Cardiac muscle cell (in vitro differentiated cells and primary cell): ENCODE measurements around the gene LUC7L. TPM values are rescaled to one million over a fixed set of nuclear protein-coding genes. Genes with fewer than 3 reads are reported as not detected.
A peak's percentile ranks its signal among the peaks of the same experiment; 100 is the strongest.

ENCODE experiments used
- DNase-seq, 2 donors: peaks; one replicate each; pipeline versions ENCODE4 v3.0.0 to v3.0.0-alpha.2; 2010 to 2017; ENCODE audit warnings: low read depth in 1 of 2, low spot score in 1 of 2
- H3K27ac ChIP-seq: fragments of 200-600 bp; sonication (generic); 2 replicates; pipeline ENCODE4 v1.5.1; 2016
- H3K27me3 ChIP-seq: fragments of 200-600 bp; sonication (generic); 2 replicates; pipeline ENCODE4 v1.6.0; 2016; ENCODE audit warnings: control low read depth
- H3K36me3 ChIP-seq: fragments of 200-600 bp; sonication (generic); 2 replicates; pipeline ENCODE4 v1.5.1; 2016; ENCODE audit warnings: control low read depth
- H3K4me1 ChIP-seq: fragments of 200-600 bp; sonication (generic); 2 replicates; pipeline ENCODE4 v1.8.1; 2017; ENCODE audit warnings: low read depth, mild to moderate bottlenecking, mixed run types
- H3K4me3 ChIP-seq: fragments of 200-600 bp; sonication (generic); 2 replicates; pipeline ENCODE4 v1.5.1; 2016; ENCODE audit warnings: mild to moderate bottlenecking
- H3K9me3 ChIP-seq: fragments of 200-600 bp; sonication (generic); 2 replicates; pipeline ENCODE4 v1.5.1; 2017; ENCODE audit warnings: low read depth, mild to moderate bottlenecking, control low read depth
- CTCF ChIP-seq: IDR thresholded peaks from 2 replicates; pipeline ENCODE4 v1.5.1; 2012; ENCODE audit warnings: low read depth, mild to moderate bottlenecking, low read length
- polyA plus RNA-seq: library from polyadenylated mRNA; unstranded; fragments of >200 nt; fragmentation: Nextera tagmentation; extraction: Ambion mirVana; gene quantifications from 2 replicates; pipeline ENCODE4 v1.2.1, GENCODE V29; 2016
- total RNA-seq: library from RNA; depleted of rRNA; stranded (reverse); fragments of >200 nt; gene quantifications from 2 replicates; pipeline ENCODE4 v1.2.3, GENCODE V29; 2016

The LUC7L gene
- total and polyA plus RNA-seq, 2 experiments from 2014 or later = 91.0 to 158 TPM

- Histone ChIP-seq H3K36me3 (peaks cover 37% of the 10 kb centered on the region), H3K4me1 (no peaks in the 10 kb centered on the region), H3K27me3 (no peaks in the 10 kb centered on the region), H3K9me3 (no peaks in the 10 kb centered on the region), H3K27ac (no peak overlapping the region), H3K4me3 (no peak overlapping the region)
- TF ChIP-seq CTCF = no peak
- DNase-seq = no peak
Observed at GRCh38 chr16:187330-187729, 41.9 kb downstream of the LUC7L start.

GRCh38 chr16:185691-186090 lies 43.6 kb downstream of the LUC7L start:
- no peaks in the 10 kb centered on the region for H3K4me1 ChIP-seq
- DNase-seq = no peak
- no peak overlapping the region for H3K27ac ChIP-seq
- no peak for TF ChIP-seq CTCF
- peaks cover 26% of the 10 kb centered on the region for H3K36me3 ChIP-seq
- H3K4me3 ChIP-seq = no peak overlapping the region
- H3K27me3 ChIP-seq = no peaks in the 10 kb centered on the region
- no peaks in the 10 kb centered on the region for H3K9me3 ChIP-seq

- H3K27ac ChIP-seq = no peak overlapping the region
- H3K9me3 ChIP-seq = no peaks in the 10 kb centered on the region
- H3K36me3 ChIP-seq = peaks cover 21% of the 10 kb centered on the region
- no peak for DNase-seq
- TF ChIP-seq CTCF = no peak
- H3K27me3 ChIP-seq = no peaks in the 10 kb centered on the region
- no peak overlapping the region for H3K4me3 ChIP-seq
- H3K4me1 ChIP-seq = no peaks in the 10 kb centered on the region
Observed at GRCh38 chr16:185213-185612, 44.0 kb downstream of the LUC7L start.

- Histone ChIP-seq H3K4me3 (no peak overlapping the region), H3K27ac (no peak overlapping the region), H3K36me3 (peaks cover 8% of the 10 kb centered on the region), H3K9me3 (no peaks in the 10 kb centered on the region), H3K4me1 (no peaks in the 10 kb centered on the region), H3K27me3 (peaks cover 21% of the 10 kb centered on the region)
- no peak for TF ChIP-seq CTCF
- DNase-seq = no peak
Observed at GRCh38 chr16:183005-183404, 46.2 kb downstream of the LUC7L start.

- H3K4me1 ChIP-seq = no peaks in the 10 kb centered on the region
- DNase-seq = peak in 1 of 2 donors; percentile 24
- no peak overlapping the region for H3K27ac ChIP-seq
- no peaks in the 10 kb centered on the region for H3K36me3 ChIP-seq
- H3K9me3 ChIP-seq = no peaks in the 10 kb centered on the region
- peak; percentile 90 for TF ChIP-seq CTCF
- H3K27me3 ChIP-seq = peaks cover 33% of the 10 kb centered on the region
- no peak overlapping the region for H3K4me3 ChIP-seq
Observed at GRCh38 chr16:181565-182021, 47.7 kb downstream of the LUC7L start.
